ENCODE data around the gene AOAH.

Gene AOAH

GRCh38 chr7:36671432-36671829, 52.9 kb downstream of the AOAH start:
- Histone ChIP-seq H3K27me3 (no peaks in the 10 kb centered on the region), H3K36me3 (peaks cover 48% of the 10 kb centered on the region), H3K27ac (peak overlapping the region; percentile 10), H3K4me1 (ENCODE audit: control insufficient read depth in 1 of 2, insufficient read depth in 1 of 2, low read depth in 1 of 2, low read length in 1 of 2) (peaks cover 11 to 16% of the 10 kb centered on the region in 2 experiments), H3K4me3 (ENCODE audit: low read depth in 1 of 2, low read length in 1 of 2) (no peak overlapping the region), H3K9me3 (no peaks in the 10 kb centered on the region)
- no peak for TF ChIP-seq CTCF (IDR thresholded peaks at IDR 0.05)

- H3K36me3 ChIP-seq = peaks cover 48% of the 10 kb centered on the region
- H3K4me3 ChIP-seq (ENCODE audit: low read depth in 1 of 2, low read length in 1 of 2) = no peak overlapping the region
- peak overlapping the region; percentile 10 for H3K27ac ChIP-seq
- no peaks in the 10 kb centered on the region for H3K9me3 ChIP-seq
- no peaks in the 10 kb centered on the region for H3K27me3 ChIP-seq
- H3K4me1 ChIP-seq (ENCODE audit: control insufficient read depth in 1 of 2, insufficient read depth in 1 of 2, low read depth in 1 of 2, low read length in 1 of 2) = peaks cover 11 to 16% of the 10 kb centered on the region in 2 experiments
- peak; percentile 86 for TF ChIP-seq CTCF (IDR thresholded peaks at IDR 0.05)
These were observed 53.5 kb downstream of the AOAH start for GRCh38 chr7:36670585-36671431.

- Histone ChIP-seq H3K9me3 (no peaks in the 10 kb centered on the region), H3K27ac (peak overlapping the region; percentile 38), H3K36me3 (peaks cover 43% of the 10 kb centered on the region), H3K4me1 (ENCODE audit: control insufficient read depth in 1 of 2, insufficient read depth in 1 of 2, low read depth in 1 of 2, low read length in 1 of 2) (peaks cover 11 to 16% of the 10 kb centered on the region in 2 experiments), H3K4me3 (ENCODE audit: low read depth in 1 of 2, low read length in 1 of 2) (no peak overlapping the region), H3K27me3 (no peaks in the 10 kb centered on the region)
- no peak for TF ChIP-seq CTCF (IDR thresholded peaks at IDR 0.05)
These were observed 55.5 kb downstream of the AOAH start for GRCh38 chr7:36668750-36669149.

GRCh38 chr7:36668080-36668479, 56.2 kb downstream of the AOAH start:
- Histone ChIP-seq H3K9me3 (no peaks in the 10 kb centered on the region), H3K27me3 (no peaks in the 10 kb centered on the region), H3K4me1 (ENCODE audit: control insufficient read depth in 1 of 2, insufficient read depth in 1 of 2, low read depth in 1 of 2, low read length in 1 of 2) (peaks cover 11 to 16% of the 10 kb centered on the region in 2 experiments), H3K27ac (no peak overlapping the region), H3K36me3 (peaks cover 36% of the 10 kb centered on the region), H3K4me3 (ENCODE audit: low read depth in 1 of 2, low read length in 1 of 2) (no peak overlapping the region)
- no peak for TF ChIP-seq CTCF (IDR thresholded peaks at IDR 0.05)

GRCh38 chr7:36667007-36667745, 57.1 kb downstream of the AOAH start:
- Histone ChIP-seq H3K9me3 (no peaks in the 10 kb centered on the region), H3K4me1 (ENCODE audit: control insufficient read depth in 1 of 2, insufficient read depth in 1 of 2, low read depth in 1 of 2, low read length in 1 of 2) (peaks cover 11 to 16% of the 10 kb centered on the region in 2 experiments), H3K27me3 (no peaks in the 10 kb centered on the region), H3K27ac (no peak overlapping the region), H3K4me3 (ENCODE audit: low read depth in 1 of 2, low read length in 1 of 2) (no peak overlapping the region), H3K36me3 (peaks cover 27% of the 10 kb centered on the region)
- no peak for TF ChIP-seq CTCF (IDR thresholded peaks at IDR 0.05)
